K562 (cell line): ENCODE measurements around the gene EFNA2. TPM values are rescaled to one million over a fixed set of nuclear protein-coding genes. Genes with fewer than 3 reads are reported as not detected.

Experiments
- ATAC-seq: fragments of 200-7000 bp; cut with Tn5 transposase; 3 replicates; pipeline ENCODE4 v1.9.1; 2020; ENCODE audit warnings: moderate library complexity
- BruUV-seq: library from RNA; stranded (reverse); fragments of 400-500 nt; replicated peaks from 2 replicates; lab custom pipeline; 2021; lab: Mats Ljungman, UMichigan
- CTCF ChIA-PET: fragments of 300-600 bp; formaldehyde crosslinking; extraction: SDS; loops from one replicate; lab custom pipeline; 2021; ENCODE audit warnings: low intra/inter-chr PET ratio; lab: Yijun Ruan, JAX
- POLR2A ChIA-PET: fragments of 300-600, 350-650 bp; sonication (Branson Sonifier 250); formaldehyde crosslinking; extraction: SDS; loops from one replicate; lab custom pipeline; 2021; ENCODE audit warnings: antibody characterized with exemption, inconsistent platforms; lab: Yijun Ruan, JAX
- DNase-seq, 4 experiments: peaks; one replicate each; pipeline versions ENCODE4 v3.0.0 to v3.0.0-alpha.2; 2011 to 2018; ENCODE audit warnings: low spot score in 3 of 4, mixed read lengths in 3 of 4; ENCODE audit errors: extremely low read depth in 1 of 4
- FAIRE-seq: peaks from 2 replicates; lab custom pipeline; 2011; peaks lifted over from hg19 to GRCh38; lab: Jason Lieb, UNC
- H2AFZ ChIP-seq: 2 replicates; pipeline ENCODE4 v1.6.0; 2011; ENCODE audit warnings: low read depth, low read length, control low read depth, inconsistent platforms
- H3K27ac ChIP-seq: fragments of 200-600 bp; 3 replicates; pipeline ENCODE4 v1.8.0; 2011; ENCODE audit warnings: low read depth, mild to moderate bottlenecking, control low read depth, inconsistent platforms, low read length, moderate library complexity, mixed read lengths; ENCODE audit errors: extremely low read depth
- H3K27me3 ChIP-seq, 2 experiments: fragments of 300-600 bp in 1 of 2; 2 replicates in 1 of 2; 3 replicates in 1 of 2; pipeline versions ENCODE4 v1.6.0 to v1.8.0; 2011; ENCODE audit warnings: inconsistent platforms in 2 of 2, low read length in 2 of 2, mild to moderate bottlenecking in 1 of 2, mixed read lengths in 1 of 2, moderate library complexity in 1 of 2; ENCODE audit not compliant: control insufficient read depth in 2 of 2, insufficient read depth in 2 of 2
- H3K36me3 ChIP-seq: fragments of 300-600 bp; 3 replicates; pipeline ENCODE4 v1.8.0; 2011; ENCODE audit warnings: mild to moderate bottlenecking, low read length, inconsistent platforms; ENCODE audit not compliant: control insufficient read depth, insufficient read depth
- H3K4me1 ChIP-seq, 2 experiments: fragments of 200-600 bp in 1 of 2; replicated peaks in 1 of 2; 2 replicates in 1 of 2; 3 replicates in 1 of 2; pipeline versions ENCODE4 v1.5.1 to v1.8.0; 2011; ENCODE audit warnings: inconsistent platforms in 2 of 2, low read length in 2 of 2, mild to moderate bottlenecking in 1 of 2, mixed read lengths in 1 of 2, moderate library complexity in 1 of 2; ENCODE audit not compliant: control insufficient read depth in 2 of 2, insufficient read depth in 2 of 2
- H3K4me2 ChIP-seq: 2 replicates; pipeline ENCODE4 v1.6.1; 2011; ENCODE audit warnings: low read length, control low read depth, inconsistent platforms, mixed read lengths; ENCODE audit not compliant: insufficient read depth
- H3K4me3 ChIP-seq: fragments of 200-600 bp; sonication (generic), shearing (Covaris generic); 2 replicates; pipeline ENCODE4 v1.5.1; 2016; ENCODE audit warnings: control low read depth, inconsistent platforms
- H3K79me2 ChIP-seq: fragments of 200-600 bp; 3 replicates; pipeline ENCODE4 v1.8.0; 2011; ENCODE audit warnings: low read length, inconsistent platforms; ENCODE audit not compliant: control insufficient read depth, insufficient read depth
- H3K9ac ChIP-seq, 2 experiments: 2 replicates each; pipeline versions ENCODE4 v1.6.0 to v1.6.1; 2011; ENCODE audit warnings: low read depth in 2 of 2, low read length in 2 of 2, control low read depth in 1 of 2, inconsistent platforms in 1 of 2, mild to moderate bottlenecking in 1 of 2, mixed read lengths in 1 of 2; ENCODE audit not compliant: insufficient read depth in 1 of 2
- H3K9me1 ChIP-seq: one replicate; pipeline ENCODE4 v1.6.0; 2011; ENCODE audit warnings: inconsistent platforms, mild to moderate bottlenecking, low read length, moderate library complexity; ENCODE audit not compliant: control insufficient read depth, insufficient read depth
- H3K9me3 ChIP-seq: replicated peaks from 2 replicates; pipeline ENCODE4 v1.5.1; 2011; ENCODE audit warnings: low read depth, low read length, inconsistent platforms; ENCODE audit not compliant: control insufficient read depth, insufficient read depth
- H4K20me1 ChIP-seq: replicated peaks from 2 replicates; pipeline ENCODE4 v1.6.1; 2011; ENCODE audit warnings: low read length, inconsistent platforms, mixed read lengths; ENCODE audit not compliant: control insufficient read depth, insufficient read depth
- BRD4 ChIP-seq: fragments of 200-600 bp; sonication (generic); IDR thresholded peaks from 2 replicates; pipeline ENCODE4 v1.6.1; 2017; ENCODE audit warnings: inconsistent platforms
- CHD2 ChIP-seq: IDR thresholded peaks from 2 replicates; pipeline ENCODE4 v1.6.1; 2011; ENCODE audit warnings: low read depth, low read length
- FIP1L1 ChIP-seq: fragments of 200-400 bp; formaldehyde crosslinking; IDR thresholded peaks from 2 replicates; pipeline ENCODE4 v1.6.1; 2018; ENCODE audit warnings: mild to moderate bottlenecking, low read depth, low read length; ENCODE audit not compliant: poor library complexity, severe bottlenecking
- KDM1A ChIP-seq, 2 experiments: fragments of 450-650 bp; IDR thresholded peaks; 2 replicates each; pipeline ENCODE4 v1.6.1; 2016; ENCODE audit warnings: mild to moderate bottlenecking in 2 of 2
- REST ChIP-seq, 2 experiments: fragments of 450-650 bp; formaldehyde crosslinking in 1 of 2; IDR thresholded peaks; 2 replicates each; pipeline versions ENCODE4 v1.4.0 to v1.6.1; 2014 to 2020; ENCODE audit warnings: mild to moderate bottlenecking in 2 of 2, borderline replicate concordance in 1 of 2, low read depth in 1 of 2
- THAP12 ChIP-seq: fragments of 250-450 bp; sonication (Bioruptor Pico); IDR thresholded peaks from 2 replicates; pipeline ENCODE4 v1.9.0; 2021; ENCODE audit warnings: mild to moderate bottlenecking, inconsistent platforms
- VEZF1 ChIP-seq: fragments of 200-800 bp; sonication (Bioruptor generic); IDR thresholded peaks from 2 replicates; pipeline ENCODE4 v1.6.1; 2017; ENCODE audit warnings: missing genetic modification characterization, missing compliant biosample characterization
- ZNF444 ChIP-seq: fragments of 250-450 bp; sonication (Bioruptor Pico); IDR thresholded peaks from 2 replicates; pipeline ENCODE4 v1.4.0; 2020; ENCODE audit warnings: mild to moderate bottlenecking, moderate library complexity
- WGBS: fragments of 100-300 bp; shearing (Covaris generic); methylation state at CpG from one replicate; pipeline ENCODE4 v1.1.6; 2016; ENCODE audit warnings: low coverage, mixed read lengths; ENCODE audit not compliant: insufficient coverage; ENCODE audit errors: missing lambda C conversion rate; 5-methylcytosine and 5-hydroxymethylcytosine counted together
- in situ Hi-C: fragments of 300-500 bp; cut with MboI; formaldehyde crosslinking; loops from 4 replicates; pipeline ENCODE4 v1.15.0; 2018; ENCODE audit warnings: inconsistent platforms, mixed read lengths
- intact Hi-C: fragments of 100-400 bp; cut with micrococcal nuclease; formaldehyde crosslinking; loops from 2 replicates; pipeline ENCODE4 v1.14.2; 2022
- polyA plus RNA-seq, 8 experiments: library from polyadenylated mRNA; depleted of rRNA in 4 of 8; stranded (reverse) in 5 of 8; unstranded in 3 of 8; fragments of >200 nt; fragmentation: Nextera tagmentation in 2 of 8; fragmentation: Illumina TruSeq in 1 of 8; extraction: Ambion mirVana in 2 of 8; extraction: Trizol in 1 of 8; gene quantifications; 2 replicates each; pipeline versions ENCODE4 v1.2.1 to v1.2.3, GENCODE V29; 2011 to 2014; ENCODE audit warnings: inconsistent platforms in 1 of 8, missing spikeins in 1 of 8
- total RNA-seq, 7 experiments: library from RNA; depleted of rRNA in 6 of 7; stranded (reverse); fragments of >200 nt in 6 of 7; fragmentation: Illumina TruSeq in 2 of 7; extraction: Trizol in 2 of 7; gene quantifications; 2 replicates each; pipeline versions ENCODE4 v1.2.1 to v1.2.3, GENCODE V29; 2011 to 2021; ENCODE audit warnings: low replicate concordance in 1 of 7

EFNA2 gene
- total and polyA plus RNA-seq, 9 of the 15 experiments (the other 6 are each of a cell fraction or from before 2014, with no cell fraction given): 0.11 to 0.44 (median 0.15) TPM; not detected in 6

- intact Hi-C loops: no loop called here
- Histone ChIP-seq H3K27me3 (no peaks in the 10 kb centered on the region), H3K9ac (peak overlapping the region; percentile 79 to 96), H3K4me3 (peak overlapping the region; percentile 93), H3K27ac (peak overlapping the region; percentile 82), H3K79me2 (peaks cover 63% of the 10 kb centered on the region), H3K4me2 (peak overlapping the region; percentile 84), H3K36me3 (peaks cover 54% of the 10 kb centered on the region; the same call in 1 of the 3 replicates), H3K9me3 (no peaks in the 10 kb centered on the region), H3K4me1 (peaks cover 31 to 95% of the 10 kb centered on the region in 2 experiments), H4K20me1 (no peaks in the 10 kb centered on the region), H2AFZ (no peak overlapping the region), H3K9me1 (no peaks in the 10 kb centered on the region)
- DNase-seq: peak in 3 of 4 experiments; percentile 57 to 88 (median 72)
- ChIA-PET CTCF (interaction anchor here (0.7 kb wide), 1 partner anchor 161 kb away, joined by 6 read pairs; no protein-coding TSS in a partner anchor), POLR2A (interaction anchor here (0.6 to 7.8 kb wide), 5 partner anchors 16 to 341 kb away, joined by 3 to 88 read pairs (median 6); partner anchors contain the start of gene CIRBP)
- ATAC-seq: peak; percentile 1
- in situ Hi-C loops: no loop called here
- BruUV-seq: no TSS peak
- 0% methylated on average over 3 of the region's 90 CpGs for WGBS
- no peak for FAIRE-seq
- TF ChIP-seq CHD2 (peak; percentile 43), ZNF444 (CRISPR knock-in tag) (peak; percentile 84), KDM1A (IDR thresholded peaks at IDR 0.05) (peak in 1 of 2 experiments; percentile 87; a peak in 2 of 4 replicates), REST (IDR thresholded peaks at IDR 0.05; ENCODE audit: borderline replicate concordance) (no peak), REST (CRISPR knock-in tag; IDR thresholded peaks at IDR 0.05; ENCODE audit: low read depth) (no peak), VEZF1 (CRISPR knock-in tag) (peak; percentile 94), BRD4 (no peak), THAP12 (CRISPR knock-in tag) (no peak), FIP1L1 (peak; percentile 55)
Measured at GRCh38 chr19:1250437-1251260, 35.0 kb upstream of the EFNA2 start.
